DMS153 treated with DMSO at 0.1 percent for 48 hours (cell line): ENCODE data around the gene KLHDC3.

Experiments
- DNase-seq: peaks from one replicate; lab custom pipeline; 2025; ENCODE audit not compliant: unreplicated experiment; lab: John Stamatoyannopoulos, UW

The KLHDC3 gene, protein sequence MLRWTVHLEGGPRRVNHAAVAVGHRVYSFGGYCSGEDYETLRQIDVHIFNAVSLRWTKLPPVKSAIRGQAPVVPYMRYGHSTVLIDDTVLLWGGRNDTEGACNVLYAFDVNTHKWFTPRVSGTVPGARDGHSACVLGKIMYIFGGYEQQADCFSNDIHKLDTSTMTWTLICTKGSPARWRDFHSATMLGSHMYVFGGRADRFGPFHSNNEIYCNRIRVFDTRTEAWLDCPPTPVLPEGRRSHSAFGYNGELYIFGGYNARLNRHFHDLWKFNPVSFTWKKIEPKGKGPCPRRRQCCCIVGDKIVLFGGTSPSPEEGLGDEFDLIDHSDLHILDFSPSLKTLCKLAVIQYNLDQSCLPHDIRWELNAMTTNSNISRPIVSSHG

DNA sequence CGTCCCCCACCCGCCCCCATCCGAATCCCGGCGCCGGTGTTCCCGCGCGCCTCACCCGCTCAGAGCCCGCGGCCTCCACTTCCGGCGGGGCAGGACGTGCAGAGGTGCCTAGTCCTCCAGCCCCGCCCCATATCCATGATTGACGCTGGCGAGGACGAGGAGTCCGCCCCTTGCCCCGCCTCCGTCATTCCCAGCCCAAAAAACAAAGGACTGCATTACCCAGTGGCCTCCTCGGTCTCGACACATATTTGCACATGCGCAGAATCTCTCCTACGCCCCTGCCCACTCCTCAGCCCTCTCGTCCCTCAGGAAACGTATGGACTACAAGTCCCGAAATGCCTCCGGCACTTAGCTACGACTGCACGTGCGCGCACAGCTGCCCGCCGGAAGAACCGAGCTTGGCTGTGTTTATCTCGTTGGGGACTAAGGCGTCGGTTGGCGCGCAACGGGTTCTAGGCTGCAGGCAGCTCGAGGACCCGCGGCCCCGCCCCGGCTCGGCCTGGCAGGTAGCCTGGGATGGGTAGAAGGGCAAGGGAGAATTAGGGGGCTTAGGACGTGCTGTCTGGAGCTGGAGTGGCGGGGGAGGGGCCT, at the start of gene KLHDC3, which contains the start of gene MEA1:
Gene KLHDC3 (plus strand): TSS at position 407 of the 591 bp plus-strand sequence. CDS start 2,944 bp downstream, outside the sequence.
Gene MEA1 (minus strand): TSS at position 104 of the 591 bp plus-strand sequence. CDS start 133 bp downstream, outside the sequence.
- DNase-seq: peak; percentile 100

GRCh38 chr6:42966571-42966970, 47.5 kb upstream of the KLHDC3 start:
- no peak for DNase-seq

DNA sequence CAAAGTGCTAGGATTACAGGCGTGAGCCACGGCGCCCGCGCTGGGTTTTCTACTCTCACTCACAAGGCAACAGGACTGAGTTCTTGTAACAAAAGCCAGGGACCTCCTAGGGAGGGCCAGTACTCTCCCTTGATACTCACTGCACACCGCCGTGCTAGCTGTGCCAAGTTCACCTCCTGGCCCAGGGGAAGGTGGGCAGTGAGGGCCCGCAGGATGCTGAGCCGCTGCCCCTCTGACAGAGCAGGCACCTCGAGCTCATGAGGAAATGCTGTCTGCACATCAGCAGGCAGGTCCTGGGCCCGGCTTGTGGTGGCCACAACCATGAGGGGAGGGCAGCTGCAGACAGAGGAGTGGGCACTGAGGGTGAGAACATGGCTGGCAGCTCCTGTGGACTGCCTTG, 46.8 kb upstream of the KLHDC3 start:
- no peak for DNase-seq

- no peak for DNase-seq
These were observed 45.8 kb upstream of the KLHDC3 start for GRCh38 chr6:42968126-42968701.

- no peak for DNase-seq
These were observed 45.3 kb upstream of the KLHDC3 start for GRCh38 chr6:42968783-42969182.

DNA sequence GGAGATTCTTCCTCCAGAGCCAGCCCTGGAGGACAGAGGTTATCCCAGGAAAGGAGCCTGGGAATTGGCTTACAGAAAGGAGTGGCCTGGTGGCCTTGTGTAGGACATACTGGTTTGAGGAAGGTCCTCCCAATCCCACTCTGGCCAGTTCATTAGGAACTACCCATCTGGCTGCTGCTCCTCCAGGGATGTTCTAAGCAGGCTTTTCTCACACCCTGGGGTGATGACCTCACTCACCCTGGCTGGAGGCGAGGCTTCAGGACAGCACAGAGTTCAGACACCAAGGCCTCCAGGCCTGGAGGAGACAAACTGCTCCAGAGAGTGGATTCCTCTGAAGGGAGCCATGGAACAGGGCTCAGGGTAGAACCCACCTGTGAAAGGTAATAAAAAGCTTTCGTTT, 44.6 kb upstream of the KLHDC3 start:
- no peak for DNase-seq

DNA sequence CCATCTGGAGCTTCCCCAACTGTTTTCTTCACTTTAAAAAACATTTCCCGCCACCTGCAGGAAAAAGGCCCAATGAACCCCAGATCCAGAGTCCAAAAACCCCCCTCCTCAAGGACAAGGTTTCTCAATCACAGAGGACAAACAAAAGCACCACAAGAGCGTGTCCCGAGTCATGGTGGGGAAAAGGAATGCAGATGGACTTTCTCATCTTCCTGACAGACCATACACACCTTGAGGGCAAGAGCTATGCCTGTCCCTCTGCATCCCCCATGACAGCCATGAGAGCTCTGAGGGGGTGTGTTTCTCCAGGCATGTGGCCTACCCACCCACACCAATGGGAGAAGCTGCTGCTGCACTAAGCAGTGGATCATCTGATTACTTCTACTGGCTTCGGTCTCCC, 44.1 kb upstream of the KLHDC3 start:
- DNase-seq: no peak

GRCh38 chr6:42970871-42971612, 43.0 kb upstream of the KLHDC3 start:
- DNase-seq: no peak

DNA sequence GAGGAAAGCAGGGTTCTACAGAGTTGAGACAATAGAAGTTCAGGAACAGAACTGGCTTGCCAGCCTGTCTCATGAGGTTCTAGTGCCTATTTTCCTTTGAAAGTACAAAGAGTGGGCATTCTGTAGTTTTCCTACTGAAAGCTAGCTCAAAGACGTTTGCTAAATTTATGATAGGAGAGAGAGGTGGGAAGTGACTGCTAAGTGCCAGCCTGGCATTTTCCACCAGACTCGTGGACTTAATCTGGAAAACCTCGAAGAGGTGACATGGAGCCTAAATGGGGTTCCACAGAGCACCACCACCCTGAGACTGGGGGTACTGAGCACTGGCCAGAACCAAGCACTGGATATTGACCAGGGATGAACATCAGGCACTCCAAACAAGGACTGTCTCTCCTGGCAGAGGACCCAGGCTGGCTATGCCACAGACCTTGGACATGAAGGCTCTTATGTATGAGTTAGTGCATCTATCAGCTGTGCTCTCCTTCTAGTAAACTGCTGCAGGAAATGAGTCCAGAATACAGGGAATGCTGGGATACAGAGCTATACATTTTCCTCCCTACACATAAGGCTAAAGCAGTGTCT, 42.2 kb upstream of the KLHDC3 start:
- no peak for DNase-seq

GRCh38 chr6:42973926-42974325, 40.1 kb upstream of the KLHDC3 start:
- no peak for DNase-seq

DNA sequence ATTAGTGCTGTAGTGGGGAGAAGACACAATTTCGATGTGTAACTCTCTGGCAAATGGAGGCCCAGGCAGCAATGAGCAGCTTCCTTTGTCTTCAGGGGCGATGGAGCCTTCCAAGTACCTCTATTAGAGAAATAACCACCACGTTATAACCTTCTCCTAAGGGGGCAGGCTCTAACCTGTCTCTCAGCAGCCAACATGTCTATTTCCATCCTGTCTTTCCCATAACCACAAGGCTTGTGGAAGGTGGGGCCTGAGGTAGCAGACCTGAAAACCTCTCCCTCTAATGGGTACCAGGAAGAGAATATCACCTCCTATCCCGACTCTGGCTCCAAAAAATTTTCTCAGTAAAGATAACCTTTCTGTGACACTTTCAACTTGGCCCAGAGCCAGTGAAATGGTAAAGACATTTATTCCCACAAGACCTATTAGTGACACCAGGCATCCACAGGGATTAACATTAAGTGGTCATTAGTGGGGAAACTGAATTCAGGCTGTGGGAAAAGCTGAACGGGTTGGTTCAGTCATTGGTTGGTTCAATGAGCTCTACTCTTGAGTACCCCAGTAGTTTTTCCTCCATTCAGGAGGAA, 39.0 kb upstream of the KLHDC3 start:
- no peak for DNase-seq

GRCh38 chr6:42978487-42978838, 35.6 kb upstream of the KLHDC3 start:
- DNase-seq: no peak

DNA sequence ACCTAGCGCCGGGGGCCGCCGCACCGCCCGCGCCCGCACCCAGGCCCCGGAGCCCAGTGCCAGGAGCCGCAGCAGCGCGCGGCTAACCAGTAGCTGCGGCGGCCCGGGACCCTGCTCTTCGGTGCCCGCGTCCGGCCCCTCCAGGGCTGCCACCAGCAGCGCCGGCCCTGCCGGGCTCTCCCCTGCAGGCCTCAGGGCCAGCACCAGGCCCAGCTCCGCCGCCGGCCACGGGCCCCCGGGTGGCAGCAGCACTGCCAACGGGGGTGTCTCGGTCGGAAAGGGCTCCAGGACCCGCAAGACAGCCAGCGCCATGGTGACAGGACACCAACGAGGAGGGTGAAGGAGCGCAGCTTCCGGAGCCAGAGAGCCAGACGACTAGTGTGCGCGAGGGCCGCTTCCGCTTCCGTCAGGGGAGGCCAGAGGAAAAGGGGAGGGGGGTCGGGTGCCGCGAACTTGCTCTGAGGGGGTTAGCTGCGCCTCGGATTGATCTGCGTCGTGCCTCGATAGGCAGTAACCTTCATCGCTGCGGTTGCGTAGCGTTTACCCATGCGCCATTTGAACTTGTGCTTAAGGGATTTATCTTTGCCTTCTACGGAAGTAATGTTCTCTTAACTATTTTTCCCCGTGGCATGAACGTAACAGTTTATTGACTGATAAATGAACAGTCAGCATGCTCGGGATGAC, 35.1 kb upstream of the KLHDC3 start, which contains the start of gene PEX6:
Gene PEX6 (minus strand): TSS at position 343 of the 684 bp plus-strand sequence. CDS start 31 bp downstream, at position 312.
- peak; percentile 56 for DNase-seq

DNA sequence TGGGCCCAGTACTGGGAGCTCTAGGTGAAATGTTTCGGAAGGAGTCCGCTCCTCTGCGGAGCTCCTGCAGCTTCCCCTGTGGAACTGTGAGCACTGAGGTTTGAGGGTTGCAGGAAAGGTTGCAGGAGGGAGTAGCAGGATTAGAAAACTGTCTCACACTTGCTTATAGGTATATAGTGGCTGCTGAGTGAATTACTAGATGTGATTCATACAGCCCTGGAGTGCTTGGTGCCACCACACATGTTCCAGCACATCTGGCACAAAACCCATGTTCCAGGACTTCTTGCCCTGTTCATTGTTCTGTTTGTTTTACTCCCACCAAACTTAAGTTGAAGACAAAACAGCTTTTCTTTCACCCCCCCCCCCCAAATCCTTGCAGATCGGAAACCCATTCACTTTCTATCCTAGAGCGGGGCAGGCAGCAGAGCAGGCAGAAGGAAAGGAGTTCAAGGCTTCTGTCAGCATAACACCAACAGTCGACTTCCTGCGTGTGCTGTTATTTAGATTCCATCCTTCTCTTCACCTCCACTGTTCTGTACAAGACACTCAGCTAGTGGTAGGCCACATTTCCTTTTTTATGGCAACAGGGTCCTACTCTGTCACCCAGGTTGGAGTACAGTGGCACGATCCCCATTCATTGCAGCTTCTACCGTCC, 34.4 kb upstream of the KLHDC3 start:
- no peak for DNase-seq

- DNase-seq: no peak
These were observed 32.2 kb upstream of the KLHDC3 start for GRCh38 chr6:42981836-42982235.

GRCh38 chr6:42984001-42984923, 29.8 kb upstream of the KLHDC3 start, which contains the start of gene PPP2R5D:
Gene PPP2R5D (plus strand): TSS chr6:42984570. CDS start chr6:42984678, 108 bp downstream.
- peak; percentile 98 for DNase-seq

DNA sequence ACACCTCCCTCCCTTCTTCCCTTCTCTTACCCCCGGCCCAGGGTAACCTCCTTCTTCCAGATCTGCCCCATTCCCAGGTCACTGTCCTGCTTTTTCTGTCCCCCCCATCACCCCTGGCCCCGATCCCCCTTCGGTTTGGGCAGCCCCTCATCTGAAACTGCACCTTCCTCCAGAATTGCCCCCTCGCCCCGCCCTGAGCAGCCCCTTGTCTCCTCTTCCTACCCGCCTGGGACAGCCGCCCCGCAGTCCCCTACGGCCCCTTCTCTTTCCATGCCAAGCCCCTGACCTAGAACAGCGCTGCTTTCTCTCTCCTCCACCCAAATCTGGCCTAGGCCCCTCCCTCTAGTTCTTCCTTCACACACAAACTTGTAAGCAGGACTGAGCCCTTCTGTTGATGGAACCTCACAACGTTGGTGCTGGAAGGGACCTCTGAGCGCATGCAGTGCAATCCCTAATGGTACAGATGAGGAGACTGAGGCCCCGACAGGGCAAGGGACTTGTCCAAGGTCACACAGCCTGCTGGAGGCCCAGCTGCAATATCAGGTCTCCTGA, 29.0 kb upstream of the KLHDC3 start:
- DNase-seq: no peak
